ENCODE data around the gene GK. TPM values are rescaled to one million over a fixed set of nuclear protein-coding genes. Genes with fewer than 3 reads are reported as not detected.
"Not testable (repeated sequence)": the region's sequence is repeated elsewhere in the genome, so short reads cannot be mapped to it uniquely, and the experiment has no call there.

Gene GK
- total RNA-seq, 1 donor from 2014 or later = 71.1 TPM

DNA sequence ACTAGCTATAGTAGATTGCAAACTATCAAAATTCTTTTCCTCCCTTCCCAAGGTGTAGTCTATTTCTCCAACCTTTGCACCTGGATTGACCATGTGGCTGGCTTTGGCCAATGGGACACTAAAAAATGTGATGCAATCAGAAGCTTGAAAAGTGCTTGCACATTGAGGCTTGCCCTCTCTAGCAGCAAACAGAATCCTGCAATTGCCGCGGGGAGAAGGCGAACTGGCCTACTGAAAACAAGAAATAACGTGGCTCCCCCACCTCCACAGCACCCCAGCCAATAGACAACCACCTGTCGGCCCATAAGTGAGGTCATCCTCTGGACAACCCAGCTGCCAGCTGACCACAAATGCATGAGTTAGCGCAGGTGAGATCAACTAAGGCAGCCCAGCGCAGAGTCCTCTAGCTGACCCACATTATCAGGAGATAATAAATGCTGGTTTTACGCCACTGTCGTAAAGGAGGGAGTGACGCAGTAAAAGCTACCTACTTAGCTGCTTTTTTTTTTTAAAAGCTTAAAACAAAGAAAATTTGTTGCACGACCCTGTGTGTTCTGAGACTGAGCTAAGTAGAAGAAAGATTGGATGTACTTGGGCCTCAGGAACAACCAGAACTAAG is 95.2 kb downstream of the GK start:
- Mint-ChIP-seq H3K27ac (no peak overlapping the region), H3K36me3 (ENCODE audit: low read depth) (peaks cover 1% of the 10 kb centered on the region), H3K27me3 (ENCODE audit: insufficient read depth) (peaks cover 3% of the 10 kb centered on the region), H3K4me1 (ENCODE audit: low read depth) (no peaks in the 10 kb centered on the region), H3K9me3 (no peaks in the 10 kb centered on the region), H3K4me3 (no peak overlapping the region)
- no peak for DNase-seq (ENCODE audit: low spot score)
- intact Hi-C loops (cut with micrococcal nuclease) = no loop called here

- intact Hi-C loops (cut with micrococcal nuclease) = no loop called here
- H3K9me3 Mint-ChIP-seq = no peaks in the 10 kb centered on the region
Observed at GRCh38 chrX:30751497-30751896, 98.3 kb downstream of the GK start.

GRCh38 chrX:30762755-30763154 is 109.5 kb downstream of the GK start:
- H3K4me3 Mint-ChIP-seq = no peak overlapping the region

More at GRCh38 chrX:30751497-30751896, 98.3 kb downstream of the GK start:
- Mint-ChIP-seq H3K27me3 (ENCODE audit: insufficient read depth) (no peaks in the 10 kb centered on the region), H3K36me3 (ENCODE audit: low read depth) (peaks cover 1% of the 10 kb centered on the region), H3K27ac (no peak overlapping the region), H3K4me3 (no peak overlapping the region), H3K4me1 (ENCODE audit: low read depth) (no peaks in the 10 kb centered on the region)
- DNase-seq (ENCODE audit: low spot score) = no peak

DNA sequence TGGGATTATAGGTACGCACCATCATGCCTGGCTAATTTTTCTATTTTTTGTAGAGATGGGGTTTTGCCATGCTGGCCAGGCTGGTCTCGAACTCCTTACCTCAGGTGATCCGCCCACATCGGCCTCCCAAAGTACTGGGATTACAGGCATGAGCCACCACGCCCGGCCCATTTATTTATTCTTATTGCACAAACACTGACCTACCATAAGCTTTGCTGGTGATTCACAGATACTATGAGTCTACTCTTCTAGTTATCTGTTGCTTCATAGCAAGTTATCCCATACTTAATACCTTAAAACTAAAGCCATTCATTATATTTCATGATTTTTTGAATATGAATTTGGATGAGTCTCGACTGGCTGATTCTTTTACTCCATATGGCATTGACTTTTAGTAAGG is 120.5 kb downstream of the GK start:
- H3K27ac Mint-ChIP-seq; H3K4me1 Mint-ChIP-seq (ENCODE audit: low read depth); H3K27me3 Mint-ChIP-seq (ENCODE audit: insufficient read depth); intact Hi-C loops (cut with micrococcal nuclease); DNase-seq (ENCODE audit: low spot score); H3K9me3 Mint-ChIP-seq; H3K36me3 Mint-ChIP-seq (ENCODE audit: low read depth); H3K4me3 Mint-ChIP-seq: not testable (repeated sequence)

More at GRCh38 chrX:30762755-30763154, 109.5 kb downstream of the GK start:
- intact Hi-C loops (cut with micrococcal nuclease) = no loop called here
- Mint-ChIP-seq H3K27ac (no peak overlapping the region), H3K27me3 (ENCODE audit: insufficient read depth) (no peaks in the 10 kb centered on the region), H3K9me3 (no peaks in the 10 kb centered on the region), H3K4me1 (ENCODE audit: low read depth) (no peaks in the 10 kb centered on the region), H3K36me3 (ENCODE audit: low read depth) (no peaks in the 10 kb centered on the region)
- DNase-seq (ENCODE audit: low spot score) = no peak

DNA sequence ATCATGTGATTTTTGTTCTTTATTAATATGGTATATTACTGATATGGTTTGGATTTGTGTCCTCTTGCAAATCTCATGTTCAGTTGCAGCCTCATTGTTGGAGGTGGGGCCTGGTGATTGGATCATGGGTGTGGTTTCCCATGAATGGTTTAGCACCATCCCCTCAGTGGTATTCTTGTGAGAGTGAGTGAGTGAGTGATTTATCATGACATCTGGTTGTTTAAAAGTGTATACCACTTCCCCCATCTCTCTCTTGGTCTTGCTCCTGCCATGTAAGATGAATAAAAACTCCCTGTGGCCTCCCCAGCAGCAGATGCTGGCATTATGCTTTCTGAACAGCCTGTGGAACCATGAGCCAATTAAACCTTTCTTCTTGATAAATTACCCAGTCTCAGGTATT is 124.4 kb downstream of the GK start:
- H3K36me3 Mint-ChIP-seq (ENCODE audit: low read depth) = peaks cover 2% of the 10 kb centered on the region
- H3K27me3 Mint-ChIP-seq (ENCODE audit: insufficient read depth) = no peaks in the 10 kb centered on the region
- H3K4me1 Mint-ChIP-seq (ENCODE audit: low read depth) = peaks cover 10% of the 10 kb centered on the region
- no peak overlapping the region for H3K27ac Mint-ChIP-seq
- H3K9me3 Mint-ChIP-seq = peaks cover 3% of the 10 kb centered on the region
- H3K4me3 Mint-ChIP-seq = no peak overlapping the region
- no peak for DNase-seq (ENCODE audit: low spot score)
- intact Hi-C loops (cut with micrococcal nuclease) = no loop called here

- H3K4me1 Mint-ChIP-seq (ENCODE audit: low read depth) = peaks cover 10% of the 10 kb centered on the region
- intact Hi-C loops (cut with micrococcal nuclease) = loop anchor here (5.0 kb wide), 1 partner anchor 48 kb away; no protein-coding TSS in a partner anchor
Observed at GRCh38 chrX:30779453-30780030, 126.3 kb downstream of the GK start.

More at GRCh38 chrX:30779453-30780030, 126.3 kb downstream of the GK start:
- H3K36me3 Mint-ChIP-seq (ENCODE audit: low read depth) = peaks cover 2% of the 10 kb centered on the region
- H3K27ac Mint-ChIP-seq = no peak overlapping the region
- no peaks in the 10 kb centered on the region for H3K27me3 Mint-ChIP-seq (ENCODE audit: insufficient read depth)
- DNase-seq (ENCODE audit: low spot score) = no peak
- H3K4me3 Mint-ChIP-seq = no peak overlapping the region
- no peaks in the 10 kb centered on the region for H3K9me3 Mint-ChIP-seq

Other genes with a start within 250 kb of the GK start
- 7.0 and 7.6 TPM in 2 replicates for gene TASL, start 75.7 kb upstream of the GK start, total RNA-seq
- gene TAB3, start 235.8 kb downstream of the GK start, total RNA-seq = 23.7 and 24.4 TPM in 2 replicates

Measured in activated T-helper 1 cell treated with anti-CD3 and anti-CD28 coated beads, Interleukin-12 subunit alpha, Interleukin-12 subunit beta, Interleukin-2, Interleukin-4 antibody, amounts not matched to agents 30 ng/mL and 10 ng/mL and 1 ng/mL, durations not matched to agents 14 hours and 24 hours and 36 hours (primary cell).